RWPE1 (cell line): ENCODE results near the gene SETD3.

ENCODE experiments used
- CTCF ChIA-PET: fragments of 350-600 bp; sonication (Branson Sonifier 250); formaldehyde crosslinking; extraction: SDS; loops from one replicate; lab custom pipeline; 2021; lab: Yijun Ruan, JAX
- POLR2A ChIA-PET: fragments of 400-600 bp; formaldehyde crosslinking; extraction: SDS; loops from one replicate; lab custom pipeline; 2020; ENCODE audit warnings: antibody characterized with exemption; ENCODE audit not compliant: low non-redundant PET; lab: Yijun Ruan, JAX
- DNase-seq: peaks from one replicate; pipeline ENCODE4 v3.0.0; 2012; ENCODE audit warnings: low spot score
- H3K27ac ChIP-seq: fragments of 450-650 bp; 2 replicates; pipeline ENCODE4 v1.5.1; 2017
- TF ChIP-seq, protein P1 (sequence below): fragments of 450-650 bp; conservative IDR thresholded peaks from 2 replicates; pipeline ENCODE4 v1.5.1; 2017; ENCODE audit warnings: low read depth, mild to moderate bottlenecking

Gene SETD3

GRCh38 chr14:99393059-99393655 is 87.5 kb downstream of the SETD3 start:
- POLR2A ChIA-PET = no interaction called here
- no peak overlapping the region for H3K27ac ChIP-seq
- CTCF ChIA-PET = interaction anchor here (0.6 to 2.0 kb wide), 12 partner anchors 8 to 295 kb away, joined by 3 to 11 read pairs (median 5); no protein-coding TSS in a partner anchor
- TF ChIP-seq, protein P1, sequence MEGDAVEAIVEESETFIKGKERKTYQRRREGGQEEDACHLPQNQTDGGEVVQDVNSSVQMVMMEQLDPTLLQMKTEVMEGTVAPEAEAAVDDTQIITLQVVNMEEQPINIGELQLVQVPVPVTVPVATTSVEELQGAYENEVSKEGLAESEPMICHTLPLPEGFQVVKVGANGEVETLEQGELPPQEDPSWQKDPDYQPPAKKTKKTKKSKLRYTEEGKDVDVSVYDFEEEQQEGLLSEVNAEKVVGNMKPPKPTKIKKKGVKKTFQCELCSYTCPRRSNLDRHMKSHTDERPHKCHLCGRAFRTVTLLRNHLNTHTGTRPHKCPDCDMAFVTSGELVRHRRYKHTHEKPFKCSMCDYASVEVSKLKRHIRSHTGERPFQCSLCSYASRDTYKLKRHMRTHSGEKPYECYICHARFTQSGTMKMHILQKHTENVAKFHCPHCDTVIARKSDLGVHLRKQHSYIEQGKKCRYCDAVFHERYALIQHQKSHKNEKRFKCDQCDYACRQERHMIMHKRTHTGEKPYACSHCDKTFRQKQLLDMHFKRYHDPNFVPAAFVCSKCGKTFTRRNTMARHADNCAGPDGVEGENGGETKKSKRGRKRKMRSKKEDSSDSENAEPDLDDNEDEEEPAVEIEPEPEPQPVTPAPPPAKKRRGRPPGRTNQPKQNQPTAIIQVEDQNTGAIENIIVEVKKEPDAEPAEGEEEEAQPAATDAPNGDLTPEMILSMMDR = peak; percentile 62
- DNase-seq = peak; percentile 51

DNA sequence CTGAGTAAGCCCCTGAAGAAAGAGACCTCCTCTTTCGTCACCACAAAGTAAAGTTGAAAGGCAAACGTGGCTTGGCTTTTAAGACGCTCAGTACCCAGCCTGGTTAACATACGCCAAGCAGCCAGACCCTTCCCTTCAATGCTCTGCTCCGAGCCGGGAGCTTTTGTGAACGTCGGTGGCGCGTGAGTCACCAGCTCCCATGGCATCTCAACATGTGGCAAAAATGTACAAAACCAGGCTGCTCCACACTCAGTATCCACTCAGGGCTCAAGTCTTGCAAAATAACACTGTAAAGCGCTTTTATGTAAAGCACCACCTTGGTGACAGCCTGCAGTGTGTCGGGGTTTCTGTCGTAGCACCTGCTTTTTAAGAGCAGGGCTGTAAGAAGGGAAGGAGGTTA is 89.0 kb downstream of the SETD3 start:
- CTCF ChIA-PET = no interaction called here
- TF ChIP-seq, protein P1 = no peak
- no peak overlapping the region for H3K27ac ChIP-seq
- DNase-seq = no peak
- POLR2A ChIA-PET = no interaction called here

GRCh38 chr14:99389174-99389826 is 91.4 kb downstream of the SETD3 start:
- TF ChIP-seq, protein P1 = peak; percentile 77
- no peak overlapping the region for H3K27ac ChIP-seq
- ChIA-PET POLR2A (no interaction called here), CTCF (interaction anchor here (0.6 to 1.6 kb wide), 14 partner anchors 9 to 995 kb away, joined by 3 to 7 read pairs (median 4); no protein-coding TSS in a partner anchor)
- peak; percentile 56 for DNase-seq

GRCh38 chr14:99388286-99388685 is 92.4 kb downstream of the SETD3 start:
- TF ChIP-seq, protein P1 = no peak
- POLR2A ChIA-PET = no interaction called here
- DNase-seq = no peak
- no peak overlapping the region for H3K27ac ChIP-seq
- CTCF ChIA-PET = interaction anchor here (0.6 to 1.6 kb wide), 4 partner anchors 13 to 68 kb away, joined by 3 to 6 read pairs (median 4); no protein-coding TSS in a partner anchor

- ChIA-PET POLR2A (no interaction called here), CTCF (interaction anchor here (0.9 kb wide), 1 partner anchor 39 kb away, joined by 3 read pairs; no protein-coding TSS in a partner anchor)
- TF ChIP-seq, protein P1 = no peak
- no peak for DNase-seq
- no peak overlapping the region for H3K27ac ChIP-seq
Measured at GRCh38 chr14:99387880-99388279, 92.8 kb downstream of the SETD3 start.

DNA sequence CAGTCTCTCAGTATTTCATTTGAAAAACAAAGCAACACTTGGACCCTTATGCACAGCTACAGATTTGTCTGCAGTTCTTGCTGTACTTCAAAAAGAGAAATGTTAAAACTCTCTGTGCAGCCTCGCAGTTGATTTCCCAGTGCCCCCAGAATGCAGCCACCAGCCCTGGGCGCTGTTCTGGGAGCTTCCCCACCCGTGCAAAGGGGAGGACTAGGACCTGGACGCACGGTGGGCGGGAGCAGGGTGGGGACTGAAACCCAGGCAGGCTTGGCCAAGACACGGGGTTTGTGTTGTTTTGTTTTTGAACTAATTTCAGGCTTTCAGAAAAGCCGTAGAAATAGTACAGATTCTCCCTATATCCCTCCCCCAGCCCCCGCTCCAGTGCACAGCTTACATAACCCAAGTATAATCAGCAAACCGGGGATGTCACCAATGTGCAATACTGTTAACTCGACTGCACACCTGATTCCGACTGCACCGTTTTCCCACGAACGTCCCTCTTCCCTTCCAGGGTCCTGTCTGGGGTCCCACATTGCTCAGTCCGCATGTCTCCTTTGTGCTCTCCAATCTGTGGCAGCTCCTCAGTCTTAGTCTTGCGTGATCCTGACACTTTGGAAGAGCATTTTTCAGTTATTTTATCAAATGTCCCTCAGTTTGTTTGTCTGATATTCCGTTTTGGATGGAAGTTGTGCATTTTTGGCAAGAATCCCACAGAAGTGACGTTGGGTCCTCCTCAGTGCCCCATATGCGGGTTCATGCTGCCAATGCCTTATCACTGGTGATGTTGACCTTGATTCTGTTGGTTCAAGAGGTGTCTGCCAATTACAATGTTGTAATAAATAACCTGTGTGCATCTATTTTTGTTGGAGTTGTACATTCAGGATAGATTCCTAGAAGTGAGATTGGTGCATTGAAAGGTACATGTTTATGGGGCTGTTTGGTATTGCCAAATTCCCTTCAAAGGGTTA is 95.9 kb downstream of the SETD3 start:
- no peak for DNase-seq
- H3K27ac ChIP-seq = no peak overlapping the region
- POLR2A ChIA-PET = no interaction called here
- TF ChIP-seq, protein P1 = no peak
- CTCF ChIA-PET = interaction anchor here (2.3 kb wide), 1 partner anchor 8 kb away, joined by 11 read pairs; no protein-coding TSS in a partner anchor
